HCT116 (cell line): Measurements from ENCODE around the gene CDK19. TPM values are rescaled to one million over a fixed set of nuclear protein-coding genes. Genes with fewer than 3 reads are reported as not detected.
"Not testable (repeated sequence)": the region's sequence is repeated elsewhere in the genome, so short reads cannot be mapped to it uniquely, and the experiment has no call there.

Experiments
- ATAC-seq: fragments of 200-7000 bp; cut with Tn5 transposase; 2 replicates; pipeline ENCODE4 v1.9.1; 2020; ENCODE audit warnings: mild to moderate bottlenecking, moderate library complexity
- BruUV-seq: library from RNA; stranded (reverse); fragments of 400-500 nt; replicated peaks from 2 replicates; lab custom pipeline; 2021; lab: Mats Ljungman, UMichigan
- CTCF ChIA-PET: fragments of 300-600 bp; sonication (Branson Sonifier 250); formaldehyde crosslinking; loops from one replicate; lab custom pipeline; 2021; ENCODE audit warnings: antibody characterized with exemption; lab: Charles Lee
- POLR2A ChIA-PET: fragments of 300-600, 350-600 bp; sonication (Branson Sonifier 250); formaldehyde crosslinking; loops from one replicate; lab custom pipeline; 2021; ENCODE audit warnings: antibody characterized with exemption; lab: Charles Lee
- RAD21 ChIA-PET, 2 experiments: fragments of 300-600 bp; sonication (Branson Sonifier 250); formaldehyde crosslinking; loops; one replicate each; lab custom pipeline; 2023; ENCODE audit warnings: low total read pairs in 2 of 2; ENCODE audit not compliant: uncharacterized antibody in 2 of 2, unreplicated experiment in 2 of 2, low non-redundant PET in 1 of 2; lab: Charles Lee
- DNase-seq: peaks from one replicate; pipeline ENCODE4 v3.0.0-alpha.2; 2010; ENCODE audit warnings: low read depth, low spot score
- H2AFZ ChIP-seq: fragments of 200-600 bp; shearing (Covaris generic), sonication (generic); 2 replicates; pipeline ENCODE4 v1.6.1; 2017; ENCODE audit warnings: low read depth, mixed run types, mixed read lengths, antibody characterized with exemption, low read length; ENCODE audit not compliant: poor library complexity, severe bottlenecking
- H3K27ac ChIP-seq: 2 replicates; pipeline ENCODE4 v1.5.1; 2012; ENCODE audit warnings: low read depth, low read length
- H3K27me3 ChIP-seq: fragments of 200-600 bp; sonication (generic); 2 replicates; pipeline ENCODE4 v1.6.1; 2016; ENCODE audit warnings: mixed run types, low read length, mixed read lengths; ENCODE audit not compliant: insufficient read depth
- H3K36me3 ChIP-seq, 2 experiments: fragments of 200-500 bp in 1 of 2; fragments of 200-600 bp in 1 of 2; sonication (Bioruptor generic) in 1 of 2; sonication (generic) in 1 of 2; 2 replicates each; pipeline versions ENCODE4 v1.5.1 to v1.6.1; 2014 to 2016; ENCODE audit warnings: low read length in 2 of 2, inconsistent platforms in 1 of 2, mixed read lengths in 1 of 2, mixed run types in 1 of 2; ENCODE audit not compliant: insufficient read depth in 2 of 2, control insufficient read depth in 1 of 2
- H3K4me1 ChIP-seq, 2 experiments: fragments of 200-600 bp in 1 of 2; sonication (generic) in 1 of 2; 2 replicates each; pipeline versions ENCODE4 v1.5.1 to v1.6.1; 2012 to 2017; ENCODE audit warnings: low read length in 2 of 2, inconsistent platforms in 1 of 2, mild to moderate bottlenecking in 1 of 2, mixed read lengths in 1 of 2, mixed run types in 1 of 2, moderate library complexity in 1 of 2; ENCODE audit not compliant: insufficient read depth in 2 of 2, control insufficient read depth in 1 of 2
- H3K4me2 ChIP-seq: fragments of 200-600 bp; sonication (generic); 2 replicates; pipeline ENCODE4 v1.6.1; 2017; ENCODE audit warnings: mixed run types, low read length, mixed read lengths
- H3K4me3 ChIP-seq, 2 experiments: fragments of 200-600 bp in 1 of 2; sonication (generic) in 1 of 2; replicated peaks in 1 of 2; 2 replicates each; pipeline ENCODE4 v1.5.1; 2011 to 2016; ENCODE audit warnings: low read length in 2 of 2, control low read depth in 1 of 2, low read depth in 1 of 2, mild to moderate bottlenecking in 1 of 2, mixed read lengths in 1 of 2, mixed run types in 1 of 2
- H3K79me2 ChIP-seq: fragments of 200-600 bp; sonication (generic); 2 replicates; pipeline ENCODE4 v1.6.1; 2017; ENCODE audit warnings: mild to moderate bottlenecking, mixed run types, low read length, moderate library complexity, mixed read lengths; ENCODE audit not compliant: insufficient read depth
- H3K9ac ChIP-seq: fragments of 200-600 bp; sonication (generic); 2 replicates; pipeline ENCODE4 v1.6.1; 2016; ENCODE audit warnings: low read length, mixed read lengths
- H3K9me2 ChIP-seq: fragments of 200-600 bp; sonication (generic), shearing (Covaris generic); 2 replicates; pipeline ENCODE4 v1.6.1; 2017; ENCODE audit warnings: mixed run types, mild to moderate bottlenecking, moderate library complexity; ENCODE audit not compliant: insufficient read depth
- H3K9me3 ChIP-seq, 2 experiments: fragments of 200-500 bp in 1 of 2; fragments of 200-600 bp in 1 of 2; sonication (Bioruptor generic) in 1 of 2; sonication (generic) in 1 of 2; 2 replicates each; pipeline ENCODE4 v1.6.1; 2014 to 2017; ENCODE audit warnings: low read length in 2 of 2, mixed read lengths in 2 of 2, inconsistent platforms in 1 of 2, low read depth in 1 of 2, mild to moderate bottlenecking in 1 of 2, mixed run types in 1 of 2, moderate library complexity in 1 of 2; ENCODE audit not compliant: control insufficient read depth in 1 of 2, insufficient read depth in 1 of 2
- H4K20me1 ChIP-seq: fragments of 200-600 bp; sonication (generic), shearing (Covaris generic); 2 replicates; pipeline ENCODE4 v1.6.1; 2017; ENCODE audit warnings: mixed run types, mild to moderate bottlenecking, moderate library complexity; ENCODE audit not compliant: insufficient read depth
- ATF3 ChIP-seq: IDR thresholded peaks from 2 replicates; pipeline ENCODE4 v1.6.1; 2012
- CEBPB ChIP-seq: IDR thresholded peaks from 2 replicates; pipeline ENCODE4 v1.6.1; 2012; ENCODE audit warnings: low read depth
- CTCF ChIP-seq, 3 experiments: fragments of 200-600 bp in 1 of 3; sonication (generic) in 1 of 3; IDR thresholded peaks in 2 of 3; conservative IDR thresholded peaks in 1 of 3; 2 replicates each; pipeline ENCODE4 v1.5.1; 2012 to 2017; ENCODE audit warnings: low read depth in 2 of 3, low read length in 2 of 3, antibody characterized with exemption in 1 of 3, borderline replicate concordance in 1 of 3, control low read depth in 1 of 3, mild to moderate bottlenecking in 1 of 3, mixed read lengths in 1 of 3, mixed run types in 1 of 3, moderate library complexity in 1 of 3; ENCODE audit not compliant: insufficient read depth in 1 of 3
- EZH2 ChIP-seq: fragments of 200-600 bp; sonication (generic); IDR thresholded peaks from 2 replicates; pipeline ENCODE4 v1.6.1; 2017; ENCODE audit warnings: antibody characterized with exemption, mixed run types
- EZH2phosphoT487 ChIP-seq: fragments of 200-600 bp; IDR thresholded peaks from 2 replicates; pipeline ENCODE4 v1.6.1; 2018; ENCODE audit warnings: antibody characterized with exemption, borderline replicate concordance
- MAX ChIP-seq: IDR thresholded peaks from 2 replicates; pipeline ENCODE4 v1.6.1; 2012
- POLR2A ChIP-seq: IDR thresholded peaks from 2 replicates; pipeline ENCODE4 v1.7.0; 2011; ENCODE audit warnings: borderline replicate concordance; ENCODE audit not compliant: insufficient read depth, insufficient read length; ENCODE audit errors: extremely low read depth
- SP1 ChIP-seq: IDR thresholded peaks from 2 replicates; pipeline ENCODE4 v1.6.1; 2012; ENCODE audit warnings: low read depth
- ZBTB33 ChIP-seq: IDR thresholded peaks from 2 replicates; pipeline ENCODE4 v1.6.1; 2011; ENCODE audit warnings: mild to moderate bottlenecking, low read length, moderate library complexity; ENCODE audit not compliant: insufficient replicate concordance; ENCODE audit errors: extremely low read depth
- ZFX ChIP-seq: fragments of 450-650 bp; IDR thresholded peaks from 2 replicates; pipeline ENCODE4 v1.6.1; 2017
- ZNF274 ChIP-seq: fragments of 200-500 bp; sonication (Bioruptor generic); IDR thresholded peaks from 2 replicates; pipeline ENCODE4 v1.6.1; 2014; ENCODE audit warnings: mild to moderate bottlenecking, low read depth, low read length, inconsistent platforms
- intact Hi-C: fragments of 100-400 bp; cut with micrococcal nuclease; formaldehyde crosslinking; loops from 2 replicates; pipeline ENCODE4 v1.10.0; 2022
- total RNA-seq: library from RNA; stranded (reverse); gene quantifications from one replicate; pipeline ENCODE4 v1.2.1, GENCODE V29; 2021; ENCODE audit not compliant: unreplicated experiment

The CDK19 gene
- total RNA-seq, 1 experiment from 2014 or later = 20.0 TPM

- TF ChIP-seq ZNF274 (no peak), CEBPB (no peak), MAX (no peak), SP1 (no peak), EZH2 (no peak), CTCF (IDR thresholded peaks at IDR 0.05 in 2 of 3, conservative IDR thresholded peaks at IDR 0.05 in 1 of 3; ENCODE audit: borderline replicate concordance in 1 of 3, insufficient read depth in 1 of 3, low read depth in 2 of 3, low read length in 2 of 3) (no peak), EZH2phosphoT487 (no peak), ZFX (no peak), POLR2A (no peak)
These were observed 207.1 kb downstream of the CDK19 start (continued) for GRCh38 chr6:110608151-110608550.

DNA sequence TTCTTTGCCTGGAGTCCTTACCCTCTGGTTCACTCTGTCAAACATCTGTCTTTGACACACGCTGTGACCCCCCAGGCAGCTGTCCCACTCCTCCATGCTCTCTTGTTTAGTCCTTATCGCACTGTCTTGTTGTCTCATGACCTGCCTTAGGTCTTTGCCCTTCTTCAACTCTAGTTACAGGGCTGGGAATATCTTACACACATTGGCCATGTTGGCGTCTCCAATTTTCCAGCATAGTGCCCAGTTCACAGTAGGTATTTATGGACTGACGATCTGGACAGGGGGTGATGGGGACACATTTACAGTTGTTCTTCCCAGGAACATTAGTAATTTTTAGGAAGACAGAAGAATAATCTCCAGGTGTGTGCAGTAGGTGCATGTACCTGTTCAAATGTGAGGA is 209.1 kb downstream of the CDK19 start:
- H3K27ac ChIP-seq = no peak overlapping the region
- no peaks in the 10 kb centered on the region for H3K36me3 ChIP-seq
- ChIA-PET RAD21 (no interaction called here), CTCF (no interaction called here), POLR2A (no interaction called here)
- BruUV-seq = no TSS peak
- H4K20me1 ChIP-seq = no peaks in the 10 kb centered on the region
- intact Hi-C loops = no loop called here
- ATAC-seq (no peak), DNase-seq (no peak)
- no peaks in the 10 kb centered on the region for H3K9me2 ChIP-seq
- H3K4me2 ChIP-seq = no peak overlapping the region
- H3K9ac ChIP-seq = no peak overlapping the region
- no peaks in the 10 kb centered on the region for H3K79me2 ChIP-seq
- no peaks in the 10 kb centered on the region for H3K27me3 ChIP-seq
- H3K4me1 ChIP-seq = no peaks in the 10 kb centered on the region
- H3K4me3 ChIP-seq = no peak overlapping the region
- TF ChIP-seq EZH2 = no peak
- TF ChIP-seq ZBTB33 = no peak
- TF ChIP-seq ATF3 = no peak
- H2AFZ ChIP-seq = no peak overlapping the region
- H3K9me3 ChIP-seq = no peaks in the 10 kb centered on the region

GRCh38 chr6:110600640-110601039 is 214.6 kb downstream of the CDK19 start:
- H3K27ac ChIP-seq, H3K9ac ChIP-seq, H3K4me3 ChIP-seq, POLR2A ChIA-PET, BruUV-seq, DNase-seq, ATAC-seq, H3K36me3 ChIP-seq, H4K20me1 ChIP-seq, CTCF ChIA-PET, H3K79me2 ChIP-seq, H3K4me2 ChIP-seq, H3K9me3 ChIP-seq, H3K4me1 ChIP-seq, H3K9me2 ChIP-seq, H2AFZ ChIP-seq, RAD21 ChIA-PET, intact Hi-C loops, H3K27me3 ChIP-seq: not testable (repeated sequence)
